Activated T-helper 2 cell treated with anti-CD3 and anti-CD28 coated beads, Interferon-gamma antibody, Interleukin-2, Interleukin-4, amounts not matched to agents 10 μg/mL and 5 μg/mL and 100 μg/mL, durations not matched to agents 14 hours and 24 hours and 36 hours (primary cell): ENCODE results near the gene COMP. TPM values are rescaled to one million over a fixed set of nuclear protein-coding genes. Genes with fewer than 3 reads are reported as not detected.

Source experiments
- DNase-seq: peaks from one replicate; pipeline ENCODE4 v3.0.0; 2021; ENCODE audit warnings: low spot score
- H3K27ac Mint-ChIP-seq: one replicate; pipeline ENCODE4 v1.8.0; 2021; ENCODE audit warnings: mixed read lengths
- H3K27me3 Mint-ChIP-seq: one replicate; pipeline ENCODE4 v1.8.0; 2021; ENCODE audit warnings: low read depth, mixed read lengths
- H3K36me3 Mint-ChIP-seq: one replicate; pipeline ENCODE4 v1.8.0; 2021; ENCODE audit warnings: low read depth, mixed read lengths
- H3K4me1 Mint-ChIP-seq: one replicate; pipeline ENCODE4 v1.8.0; 2021; ENCODE audit warnings: low read depth, mixed read lengths
- H3K4me3 Mint-ChIP-seq: one replicate; pipeline ENCODE4 v1.8.0; 2021; ENCODE audit warnings: low read depth, mild to moderate bottlenecking, moderate library complexity, mixed read lengths
- H3K9me3 Mint-ChIP-seq: one replicate; pipeline ENCODE4 v1.8.0; 2021; ENCODE audit warnings: mixed read lengths
- intact Hi-C: fragments of 100-400 bp; cut with micrococcal nuclease; formaldehyde crosslinking; loops from one replicate; pipeline ENCODE4 v1.15.1; 2023
- total RNA-seq: library from RNA; stranded (reverse); gene quantifications from 2 replicates; pipeline ENCODE4 v1.2.3, GENCODE V29; 2022

COMP gene
- total RNA-seq, 1 donor from 2014 or later = not detected

DNA sequence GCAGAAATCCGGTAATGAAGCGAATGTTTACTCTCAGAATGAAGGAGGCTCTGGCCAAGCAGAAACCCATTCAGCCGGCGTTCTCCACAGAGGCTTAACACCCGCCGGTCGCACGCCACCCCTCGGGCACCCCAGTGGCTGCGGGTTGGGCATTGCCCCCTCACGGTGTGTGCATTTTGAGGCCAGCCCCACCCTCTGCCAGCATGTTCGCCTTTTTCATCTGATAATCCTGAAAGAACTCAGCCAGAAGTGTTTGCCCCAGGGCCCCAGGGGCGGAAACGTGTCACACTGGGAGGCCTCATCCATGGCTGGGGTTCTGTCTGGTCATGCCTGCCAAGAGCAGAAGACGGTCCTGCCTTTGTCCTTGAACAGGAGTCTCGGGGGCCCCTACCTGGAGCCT is 34.2 kb downstream of the COMP start:
- DNase-seq = no peak
- H3K4me1 Mint-ChIP-seq = no peaks in the 10 kb centered on the region
- H3K4me3 Mint-ChIP-seq = no peak overlapping the region
- H3K9me3 Mint-ChIP-seq = no peaks in the 10 kb centered on the region
- H3K27ac Mint-ChIP-seq = no peak overlapping the region
- H3K36me3 Mint-ChIP-seq = no peaks in the 10 kb centered on the region
- no peaks in the 10 kb centered on the region for H3K27me3 Mint-ChIP-seq
- intact Hi-C loops = no loop called here

DNA sequence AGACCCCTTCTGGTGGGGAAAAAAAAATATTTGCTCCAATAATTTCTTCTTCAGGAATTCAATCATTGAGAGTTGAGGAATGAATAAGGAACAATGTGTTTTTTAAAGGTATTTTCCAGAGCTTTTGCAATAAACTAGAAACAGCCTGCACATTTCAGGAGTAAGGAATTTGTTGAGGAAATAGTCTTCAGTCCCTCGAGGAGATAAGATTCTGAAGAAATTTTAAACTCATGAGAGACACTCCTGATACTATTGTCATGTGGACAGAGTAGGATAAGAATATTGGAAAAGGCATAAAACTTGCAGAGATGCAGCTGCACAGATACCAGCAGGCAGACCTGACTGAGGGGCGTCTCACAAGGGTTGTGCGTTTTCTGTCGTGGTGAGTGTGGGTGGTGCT is 36.6 kb downstream of the COMP start:
- no peaks in the 10 kb centered on the region for H3K4me1 Mint-ChIP-seq
- intact Hi-C loops = no loop called here
- no peak overlapping the region for H3K27ac Mint-ChIP-seq
- no peak overlapping the region for H3K4me3 Mint-ChIP-seq
- H3K27me3 Mint-ChIP-seq = no peaks in the 10 kb centered on the region
- no peaks in the 10 kb centered on the region for H3K9me3 Mint-ChIP-seq
- H3K36me3 Mint-ChIP-seq = no peaks in the 10 kb centered on the region
- DNase-seq = no peak

DNA sequence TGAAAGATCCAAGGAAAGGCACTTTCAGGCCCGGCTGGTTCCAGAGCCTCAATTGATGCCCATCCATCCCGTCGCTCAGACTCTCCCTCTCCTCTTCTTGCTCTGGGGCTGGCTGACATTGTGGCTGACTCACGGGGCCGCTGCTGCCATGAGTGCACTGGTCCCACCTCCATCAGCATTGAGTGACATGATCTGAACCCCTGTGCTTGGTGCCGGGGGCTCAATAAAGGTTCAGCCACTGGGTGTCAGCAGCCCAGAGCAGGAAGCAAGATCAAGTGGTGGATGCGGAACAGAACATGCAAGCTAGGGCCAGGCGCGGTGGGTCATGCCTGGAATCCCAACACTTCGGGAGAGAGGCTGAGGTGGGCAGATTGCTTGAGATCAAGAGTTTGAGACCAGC is 39.5 kb downstream of the COMP start:
- no peaks in the 10 kb centered on the region for H3K36me3 Mint-ChIP-seq
- intact Hi-C loops = no loop called here
- H3K27ac Mint-ChIP-seq = no peak overlapping the region
- no peaks in the 10 kb centered on the region for H3K27me3 Mint-ChIP-seq
- no peaks in the 10 kb centered on the region for H3K9me3 Mint-ChIP-seq
- H3K4me1 Mint-ChIP-seq = no peaks in the 10 kb centered on the region
- H3K4me3 Mint-ChIP-seq = no peak overlapping the region
- DNase-seq = no peak

DNA sequence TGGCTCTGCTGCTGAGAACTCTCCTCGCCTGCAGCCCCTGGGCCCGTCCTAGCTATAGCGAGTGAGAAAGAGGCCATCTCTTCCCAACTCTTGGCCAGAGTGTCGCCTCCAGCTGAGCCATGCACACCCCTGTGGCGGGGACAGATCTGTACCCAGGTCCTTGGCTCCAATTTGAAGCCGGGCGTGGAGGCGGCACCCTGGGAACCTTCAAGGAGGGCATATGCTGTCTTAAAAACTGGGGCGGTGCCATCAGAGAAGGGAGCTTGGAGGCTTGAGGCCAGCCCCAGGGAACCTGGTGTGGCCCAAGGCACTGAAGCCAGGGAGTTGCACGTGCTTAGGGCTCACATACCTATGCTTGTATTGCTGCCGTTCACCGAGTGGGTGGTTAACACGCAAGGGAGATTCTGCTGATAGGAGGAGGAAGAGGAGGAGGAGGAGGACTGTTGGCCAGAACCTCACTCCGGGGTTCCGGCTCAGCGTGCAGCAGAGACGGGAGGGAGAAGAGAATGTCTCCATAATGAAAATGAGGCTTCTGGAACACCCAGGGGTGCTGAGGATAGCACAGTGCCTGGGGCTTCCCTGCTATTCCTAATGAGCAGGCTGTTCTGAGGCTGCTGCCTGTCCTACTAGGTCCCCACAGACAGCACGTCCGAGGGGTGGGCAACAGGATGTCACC is 40.7 kb downstream of the COMP start:
- intact Hi-C loops = no loop called here
- no peaks in the 10 kb centered on the region for H3K27me3 Mint-ChIP-seq

DNA sequence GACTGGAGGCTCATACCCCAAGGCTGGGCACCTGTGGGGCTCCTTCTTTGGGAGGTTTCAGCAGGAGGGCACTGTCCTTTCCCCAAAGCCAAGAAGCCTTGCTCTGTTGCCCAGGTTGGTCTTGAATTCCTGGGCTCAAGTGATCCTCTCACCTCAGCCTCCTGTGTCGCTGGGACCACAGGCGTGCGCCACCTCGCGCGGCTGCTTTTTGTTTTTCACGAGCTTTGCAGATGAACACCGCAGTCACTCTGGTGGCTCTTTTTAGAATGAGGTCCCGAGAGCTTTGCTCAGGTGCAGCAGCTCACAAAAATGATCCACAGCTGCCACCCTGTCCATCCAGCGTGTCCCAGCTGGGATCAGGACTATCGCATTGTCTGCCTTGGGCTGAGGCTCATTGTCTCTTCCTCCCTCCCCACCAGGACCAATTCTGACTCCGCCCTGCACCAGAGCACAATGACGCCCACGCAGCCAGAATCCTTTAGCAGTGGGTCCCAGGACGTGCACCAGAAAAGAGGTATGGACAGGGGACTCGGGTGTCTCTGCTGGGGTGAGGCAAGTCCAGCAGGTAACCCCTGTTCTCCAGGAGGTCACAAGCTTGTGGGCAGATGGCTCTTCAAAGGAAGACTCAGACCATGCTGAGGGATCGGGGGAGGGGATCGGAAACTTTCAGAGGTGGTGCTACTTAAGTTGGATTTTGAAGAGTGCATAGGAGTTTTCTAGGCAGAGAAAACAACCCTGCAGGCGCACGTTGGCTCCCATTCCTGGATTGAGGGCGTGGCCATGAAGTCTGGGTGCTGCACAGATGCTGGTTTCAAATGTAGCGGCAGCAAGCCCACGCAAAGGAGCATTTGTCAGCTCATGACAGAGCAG is 41.5 kb downstream of the COMP start:
- H3K4me1 Mint-ChIP-seq = no peaks in the 10 kb centered on the region
- no peak overlapping the region for H3K4me3 Mint-ChIP-seq
- no peaks in the 10 kb centered on the region for H3K9me3 Mint-ChIP-seq
- DNase-seq = no peak
- no peaks in the 10 kb centered on the region for H3K36me3 Mint-ChIP-seq
- H3K27me3 Mint-ChIP-seq = no peaks in the 10 kb centered on the region
- no peak overlapping the region for H3K27ac Mint-ChIP-seq
- intact Hi-C loops = no loop called here

More for the DNA sequence above, 40.7 kb downstream of the COMP start:
- H3K9me3 Mint-ChIP-seq = no peaks in the 10 kb centered on the region
- no peaks in the 10 kb centered on the region for H3K4me1 Mint-ChIP-seq
- H3K36me3 Mint-ChIP-seq = no peaks in the 10 kb centered on the region
- DNase-seq = no peak
- H3K4me3 Mint-ChIP-seq = no peak overlapping the region
- no peak overlapping the region for H3K27ac Mint-ChIP-seq

DNA sequence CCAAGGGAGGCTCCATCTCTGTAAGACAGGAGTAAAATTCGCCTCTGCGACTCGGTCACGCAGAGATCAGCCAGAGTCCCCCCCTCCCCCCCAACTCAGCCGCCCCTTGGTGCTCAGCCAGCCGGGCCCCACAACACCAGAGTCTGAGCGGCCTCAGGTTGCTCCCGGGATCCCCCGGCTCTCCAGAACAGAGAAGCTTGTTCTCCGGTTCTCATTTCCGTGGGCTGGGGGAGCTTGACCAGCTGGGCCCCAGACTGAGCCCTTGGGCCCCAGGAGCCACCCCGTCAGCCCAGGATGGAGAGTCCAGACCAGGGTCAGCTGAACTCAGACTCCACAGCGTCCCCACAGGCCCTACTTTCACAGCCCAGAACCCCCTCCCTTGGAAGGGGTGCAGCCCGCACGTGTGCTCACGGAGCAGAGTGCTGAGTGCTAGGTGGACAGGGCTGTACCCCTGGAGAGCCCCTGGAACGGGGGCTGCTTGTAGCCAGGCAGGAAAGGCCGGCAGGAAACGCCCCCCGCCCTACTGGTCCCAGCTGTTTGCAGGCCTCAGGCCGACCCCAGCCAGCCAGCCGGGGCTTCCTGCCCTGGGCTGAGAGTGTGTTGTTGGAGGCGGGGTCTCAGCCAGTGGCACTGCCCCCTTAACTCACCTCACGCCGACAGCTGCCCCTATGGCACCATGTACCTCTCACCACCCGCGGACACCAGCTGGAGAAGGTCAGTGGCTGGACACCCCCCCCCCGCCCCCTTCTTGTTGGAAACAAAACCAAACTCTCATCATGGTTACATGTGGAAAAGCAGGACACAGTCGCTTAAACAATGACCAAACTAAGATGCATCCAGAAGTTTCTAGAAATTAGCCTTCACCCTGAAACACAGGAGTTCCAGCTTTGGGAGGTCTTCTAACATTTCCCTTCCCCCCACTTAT is 44.4 kb downstream of the COMP start:
- no peak overlapping the region for H3K27ac Mint-ChIP-seq
- H3K36me3 Mint-ChIP-seq = no peaks in the 10 kb centered on the region
- no peak for DNase-seq
- H3K9me3 Mint-ChIP-seq = no peaks in the 10 kb centered on the region
- no peaks in the 10 kb centered on the region for H3K27me3 Mint-ChIP-seq
- H3K4me1 Mint-ChIP-seq = no peaks in the 10 kb centered on the region
- no peak overlapping the region for H3K4me3 Mint-ChIP-seq
- intact Hi-C loops = no loop called here

DNA sequence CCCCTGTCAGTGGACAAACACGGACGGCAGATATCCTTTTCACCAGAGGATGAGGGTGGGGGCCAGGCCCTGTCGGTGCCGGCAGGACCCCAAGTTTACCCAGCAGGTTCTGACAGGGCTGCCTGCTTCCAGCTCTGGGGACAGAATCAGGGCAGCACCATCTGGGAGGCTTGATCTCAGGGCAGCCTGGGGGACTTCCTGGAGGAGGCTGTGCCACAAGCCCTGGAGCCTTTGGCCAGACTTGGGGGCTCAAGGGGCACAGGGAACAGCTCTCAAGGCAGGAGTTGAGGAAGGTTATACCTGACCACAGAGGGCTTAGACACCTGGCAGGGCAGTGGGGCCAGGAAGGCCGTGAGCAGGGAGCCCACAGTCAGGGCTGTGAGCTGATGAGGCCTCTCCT is 45.2 kb downstream of the COMP start:
- intact Hi-C loops = no loop called here
- H3K4me1 Mint-ChIP-seq = no peaks in the 10 kb centered on the region
- no peak overlapping the region for H3K4me3 Mint-ChIP-seq
- H3K27ac Mint-ChIP-seq = no peak overlapping the region
- DNase-seq = no peak
- H3K36me3 Mint-ChIP-seq = no peaks in the 10 kb centered on the region
- H3K27me3 Mint-ChIP-seq = no peaks in the 10 kb centered on the region
- H3K9me3 Mint-ChIP-seq = no peaks in the 10 kb centered on the region

DNA sequence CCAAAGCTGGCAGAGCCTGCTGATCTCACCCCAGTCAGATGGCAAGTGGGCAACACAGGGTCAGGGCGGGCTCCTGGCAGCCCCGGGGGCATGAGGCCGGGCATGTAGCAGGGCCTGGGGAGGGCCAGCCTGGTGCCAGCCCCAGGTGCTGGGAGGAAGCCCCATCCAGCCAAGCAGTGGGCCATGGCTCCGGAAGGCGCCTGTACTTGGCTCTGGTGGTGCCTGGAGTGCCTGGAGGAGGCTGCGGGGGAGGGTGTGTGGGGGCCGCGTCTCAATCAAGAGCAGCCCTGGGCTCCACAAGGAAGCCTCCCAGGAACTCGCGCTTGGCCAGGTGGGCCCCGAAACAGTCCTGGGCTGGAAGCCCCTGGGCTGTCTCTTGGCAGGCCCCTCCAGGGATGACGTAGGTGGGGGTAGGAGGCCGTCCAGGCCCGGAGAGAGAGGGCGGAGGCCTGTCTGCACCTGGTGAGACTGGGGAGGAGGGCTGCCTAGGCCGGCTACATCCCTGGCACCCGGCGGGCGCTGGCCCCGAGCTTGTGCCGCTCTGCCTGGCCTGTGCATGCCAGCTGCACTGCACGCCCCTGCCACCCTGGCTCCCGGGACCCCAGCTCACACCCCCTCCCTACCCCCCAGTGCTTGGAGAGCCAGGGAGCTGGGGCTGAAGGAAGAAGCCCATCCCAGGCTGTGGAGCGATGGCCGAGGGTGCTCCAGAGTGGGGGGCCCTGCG is 45.9 kb downstream of the COMP start:
- intact Hi-C loops = no loop called here
- H3K4me3 Mint-ChIP-seq = no peak overlapping the region
- H3K27me3 Mint-ChIP-seq = no peaks in the 10 kb centered on the region
- DNase-seq = no peak
- no peaks in the 10 kb centered on the region for H3K36me3 Mint-ChIP-seq
- H3K9me3 Mint-ChIP-seq = no peaks in the 10 kb centered on the region
- no peak overlapping the region for H3K27ac Mint-ChIP-seq
- no peaks in the 10 kb centered on the region for H3K4me1 Mint-ChIP-seq

DNA sequence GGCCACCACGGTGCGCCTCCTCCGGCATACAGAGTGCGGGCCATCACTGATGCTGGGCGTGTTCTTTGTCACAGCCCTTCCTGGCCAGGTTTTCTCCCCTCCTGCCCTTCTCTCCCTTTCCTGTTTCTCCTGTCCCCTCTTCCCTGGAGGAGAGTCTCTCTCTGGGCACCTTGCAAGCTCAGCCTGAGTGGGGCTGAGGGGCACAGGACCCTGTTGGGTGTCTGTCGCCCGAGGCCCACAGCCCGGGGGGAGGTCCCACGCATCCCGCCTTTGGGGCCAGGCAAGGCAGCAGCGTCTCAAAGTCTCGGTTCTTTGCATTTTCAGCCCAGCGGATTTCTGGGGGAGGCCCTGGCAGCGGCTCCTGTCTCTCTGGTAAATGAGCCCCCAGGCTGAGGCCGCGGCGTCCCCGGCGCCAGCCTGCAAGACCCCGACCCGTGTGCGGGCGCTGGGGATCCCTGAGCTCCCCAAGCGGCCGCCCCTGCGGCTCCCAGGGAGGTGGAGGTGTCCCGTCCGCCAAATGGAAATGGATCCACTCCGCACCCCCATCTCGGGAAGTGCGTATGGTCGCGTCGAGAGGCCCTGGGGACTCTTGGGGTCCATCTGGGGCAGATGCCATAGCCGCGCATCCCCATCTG is 47.2 kb downstream of the COMP start:
- no peak overlapping the region for H3K27ac Mint-ChIP-seq
- no peak overlapping the region for H3K4me3 Mint-ChIP-seq
- DNase-seq = no peak
- no peaks in the 10 kb centered on the region for H3K9me3 Mint-ChIP-seq
- no peaks in the 10 kb centered on the region for H3K27me3 Mint-ChIP-seq
- no peaks in the 10 kb centered on the region for H3K4me1 Mint-ChIP-seq
- intact Hi-C loops = no loop called here
- H3K36me3 Mint-ChIP-seq = no peaks in the 10 kb centered on the region

DNA sequence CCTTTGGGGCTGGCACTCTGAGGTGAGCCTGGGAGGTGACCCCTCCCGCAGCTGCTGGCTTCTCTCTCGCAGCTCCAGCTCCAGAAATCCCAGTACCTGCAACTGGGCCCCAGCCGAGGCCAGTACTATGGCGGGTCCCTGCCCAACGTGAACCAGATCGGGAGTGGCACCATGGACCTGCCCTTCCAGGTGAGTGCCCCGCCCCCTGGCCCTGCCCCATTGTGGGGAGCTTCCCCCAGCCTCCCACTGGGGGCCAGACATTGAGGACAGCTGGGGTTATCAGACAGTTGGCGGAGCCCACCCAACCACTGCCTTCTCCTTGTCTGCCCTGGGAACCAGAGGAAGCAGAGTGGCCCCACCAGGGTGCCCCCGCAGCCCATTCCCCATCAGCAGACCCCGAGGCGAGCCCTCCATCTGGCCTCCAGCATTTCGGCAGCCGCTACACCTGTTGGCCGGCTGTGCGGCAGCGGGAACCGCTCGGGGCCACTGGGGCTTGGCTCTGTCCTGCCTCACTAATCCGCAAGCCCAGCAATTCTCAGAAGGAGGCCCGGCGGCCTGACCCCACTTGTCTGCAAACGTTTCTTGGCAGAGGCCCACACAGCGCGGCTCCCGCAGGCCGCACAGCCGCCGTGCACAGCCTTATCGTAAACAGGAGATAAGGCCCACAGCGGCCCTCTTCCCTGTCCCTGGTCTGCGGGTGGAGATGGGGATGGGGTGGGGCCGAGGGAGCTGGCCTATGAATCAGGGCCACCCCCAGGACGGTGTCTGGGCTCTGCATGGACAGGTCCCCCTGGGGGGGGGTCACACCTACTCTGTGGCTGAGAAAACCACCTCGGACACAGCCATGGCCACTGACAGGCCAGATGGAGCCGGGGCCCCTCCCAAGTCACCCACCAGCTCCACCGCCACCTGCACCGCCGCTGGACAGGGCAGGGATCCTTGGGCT is 48.0 kb downstream of the COMP start:
- Mint-ChIP-seq H3K4me1 (no peaks in the 10 kb centered on the region), H3K27ac (no peak overlapping the region), H3K4me3 (no peak overlapping the region), H3K36me3 (no peaks in the 10 kb centered on the region), H3K27me3 (no peaks in the 10 kb centered on the region), H3K9me3 (no peaks in the 10 kb centered on the region)
- intact Hi-C loops = no loop called here
- no peak for DNase-seq

DNA sequence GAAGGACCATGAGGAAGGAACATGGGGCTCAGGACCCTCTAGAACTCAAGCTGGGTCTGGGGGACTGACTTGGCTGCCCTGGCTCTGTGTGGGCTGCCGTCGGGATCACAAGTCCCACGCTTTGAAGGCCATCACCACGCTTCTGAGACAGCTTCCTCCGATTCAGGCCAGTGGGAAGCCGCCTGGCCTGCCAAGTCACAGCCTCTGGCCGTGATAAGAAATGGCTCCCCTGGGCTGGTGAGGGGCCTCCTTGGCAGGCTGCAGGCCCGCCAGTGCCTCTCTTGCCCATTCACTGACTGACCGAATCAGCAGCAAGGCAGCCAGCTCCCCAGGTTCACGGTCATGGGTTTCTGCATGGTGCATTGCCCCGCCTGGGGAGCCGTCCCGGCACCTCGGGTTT is 48.8 kb downstream of the COMP start:
- Mint-ChIP-seq H3K36me3 (no peaks in the 10 kb centered on the region), H3K4me1 (no peaks in the 10 kb centered on the region), H3K9me3 (no peaks in the 10 kb centered on the region), H3K27ac (no peak overlapping the region), H3K27me3 (no peaks in the 10 kb centered on the region), H3K4me3 (no peak overlapping the region)
- intact Hi-C loops = no loop called here
- no peak for DNase-seq
